OCI-LY1 (cell line): ENCODE results near the gene TCEAL4.

ENCODE experiments used
- H2AFZ ChIP-seq: fragments of 200-600 bp; sonication (generic), shearing (Covaris generic); 2 replicates; pipeline ENCODE4 v1.6.0; 2014; ENCODE audit warnings: antibody characterized with exemption, mild to moderate bottlenecking, low read length
- H3F3A ChIP-seq: fragments of 200-600 bp; sonication (generic), shearing (Covaris generic); 2 replicates; pipeline ENCODE4 v1.6.0; 2014; ENCODE audit warnings: mild to moderate bottlenecking, antibody characterized with exemption, low read length, moderate library complexity; ENCODE audit not compliant: insufficient read depth
- H3K27ac ChIP-seq: fragments of 200-600 bp; sonication (generic); 2 replicates; pipeline ENCODE4 v1.5.1; 2014; ENCODE audit warnings: low read length, mixed run types, mild to moderate bottlenecking, low read depth; ENCODE audit not compliant: poor library complexity, severe bottlenecking
- H3K27me3 ChIP-seq: fragments of 200-600 bp; sonication (generic); 2 replicates; pipeline ENCODE4 v1.6.0; 2014; ENCODE audit warnings: antibody characterized with exemption, mild to moderate bottlenecking, low read length, moderate library complexity; ENCODE audit not compliant: insufficient read depth
- H3K36me3 ChIP-seq: fragments of 200-600 bp; sonication (generic); 2 replicates; pipeline ENCODE4 v1.6.1; 2014; ENCODE audit warnings: mild to moderate bottlenecking, antibody characterized with exemption, low read length, moderate library complexity, mixed read lengths; ENCODE audit not compliant: insufficient read depth
- H3K4me1 ChIP-seq: fragments of 200-600 bp; sonication (generic); 2 replicates; pipeline ENCODE4 v1.5.1; 2014; ENCODE audit warnings: mild to moderate bottlenecking, low read length, moderate library complexity; ENCODE audit not compliant: insufficient read depth, severe bottlenecking
- H3K4me2 ChIP-seq: fragments of 200-600 bp; sonication (generic), shearing (Covaris generic); 2 replicates; pipeline ENCODE4 v1.6.1; 2014; ENCODE audit warnings: low read length
- H3K4me3 ChIP-seq: fragments of 200-600 bp; sonication (generic); 2 replicates; pipeline ENCODE4 v1.5.1; 2014; ENCODE audit warnings: low read length, low read depth, mild to moderate bottlenecking, mixed read lengths; ENCODE audit not compliant: poor library complexity, severe bottlenecking
- H3K79me2 ChIP-seq: fragments of 200-600 bp; shearing (Covaris generic); 2 replicates; pipeline ENCODE4 v1.6.1; 2016; ENCODE audit warnings: mixed run types, low read length, mixed read lengths; ENCODE audit not compliant: insufficient read depth
- H3K9ac ChIP-seq: fragments of 200-600 bp; sonication (generic), shearing (Covaris generic); 2 replicates; pipeline ENCODE4 v1.6.1; 2014; ENCODE audit warnings: mild to moderate bottlenecking, low read length, mixed read lengths
- H3K9me2 ChIP-seq: fragments of 200-600 bp; sonication (generic), shearing (Covaris generic); 2 replicates; pipeline ENCODE4 v1.6.1; 2014; ENCODE audit warnings: low read depth, mild to moderate bottlenecking, low read length, mixed read lengths
- H3K9me3 ChIP-seq: fragments of 200-600 bp; shearing (Covaris generic); 2 replicates; pipeline ENCODE4 v1.6.1; 2014; ENCODE audit warnings: low read length, mixed read lengths
- H4K20me1 ChIP-seq: fragments of 200-600 bp; sonication (generic), shearing (Covaris generic); 2 replicates; pipeline ENCODE4 v1.6.0; 2016; ENCODE audit warnings: mild to moderate bottlenecking, low read length; ENCODE audit not compliant: insufficient read depth
- CTCF ChIP-seq: fragments of 200-600 bp; sonication (generic), shearing (Covaris generic); IDR thresholded peaks from 2 replicates; pipeline ENCODE4 v1.5.1; 2017; ENCODE audit warnings: mild to moderate bottlenecking, antibody characterized with exemption, low read length, moderate library complexity, mixed read lengths
- EZH2 ChIP-seq: fragments of 200-600 bp; sonication (generic), shearing (Covaris generic); IDR thresholded peaks from 2 replicates; pipeline ENCODE4 v1.8.0; 2017; ENCODE audit warnings: borderline replicate concordance, mixed run types, mild to moderate bottlenecking, antibody characterized with exemption, low read length, moderate library complexity, mixed read lengths

The TCEAL4 gene

GRCh38 chrX:103554687-103555424, 30.5 kb upstream of the TCEAL4 start:
- Histone ChIP-seq H3K9me2 (no peaks in the 10 kb centered on the region), H3K79me2 (no peaks in the 10 kb centered on the region), H3K9ac (no peak overlapping the region; the same call in 1 of the 2 replicates), H3K9me3 (no peaks in the 10 kb centered on the region), H3K4me3 (peak overlapping the region; percentile 48), H3K36me3 (no peaks in the 10 kb centered on the region), H2AFZ (no peak overlapping the region), H3K27ac (no peak overlapping the region), H4K20me1 (no peaks in the 10 kb centered on the region), H3K4me1 (peaks cover 7% of the 10 kb centered on the region), H3K27me3 (no peaks in the 10 kb centered on the region), H3K4me2 (peak overlapping the region; percentile 54), H3F3A (no peaks in the 10 kb centered on the region)
- TF ChIP-seq EZH2: no peak
- no peak for TF ChIP-seq CTCF

- H3K27ac ChIP-seq: no peak overlapping the region
- H4K20me1 ChIP-seq: no peaks in the 10 kb centered on the region
- no peak overlapping the region for H3K4me3 ChIP-seq
- no peak overlapping the region for H2AFZ ChIP-seq
- TF ChIP-seq CTCF (no peak), EZH2 (no peak)
- H3F3A ChIP-seq: no peaks in the 10 kb centered on the region
- H3K9ac ChIP-seq: no peak overlapping the region
- no peaks in the 10 kb centered on the region for H3K9me3 ChIP-seq
- H3K79me2 ChIP-seq: no peaks in the 10 kb centered on the region
- no peaks in the 10 kb centered on the region for H3K27me3 ChIP-seq
- H3K36me3 ChIP-seq: no peaks in the 10 kb centered on the region
- peaks cover 7% of the 10 kb centered on the region for H3K4me1 ChIP-seq
- H3K9me2 ChIP-seq: no peaks in the 10 kb centered on the region
- no peak overlapping the region for H3K4me2 ChIP-seq
These were observed 28.2 kb upstream of the TCEAL4 start for GRCh38 chrX:103556963-103557612.

GRCh38 chrX:103560256-103560655, 25.1 kb upstream of the TCEAL4 start:
- Histone ChIP-seq H3K27me3 (no peaks in the 10 kb centered on the region), H2AFZ (no peak overlapping the region), H3K9ac (no peak overlapping the region), H3K9me3 (no peaks in the 10 kb centered on the region), H3K36me3 (no peaks in the 10 kb centered on the region), H3K4me3 (no peak overlapping the region), H3K79me2 (no peaks in the 10 kb centered on the region), H3F3A (no peaks in the 10 kb centered on the region), H3K4me2 (no peak overlapping the region), H3K4me1 (no peaks in the 10 kb centered on the region), H3K27ac (no peak overlapping the region), H3K9me2 (no peaks in the 10 kb centered on the region), H4K20me1 (no peaks in the 10 kb centered on the region)
- TF ChIP-seq EZH2 (no peak), CTCF (no peak)
